Measurements from ENCODE around the gene HIGD2B.
"Not testable (repeated sequence)": the region's sequence is repeated elsewhere in the genome, so short reads cannot be mapped to it uniquely, and the experiment has no call there.

The HIGD2B gene

DNA sequence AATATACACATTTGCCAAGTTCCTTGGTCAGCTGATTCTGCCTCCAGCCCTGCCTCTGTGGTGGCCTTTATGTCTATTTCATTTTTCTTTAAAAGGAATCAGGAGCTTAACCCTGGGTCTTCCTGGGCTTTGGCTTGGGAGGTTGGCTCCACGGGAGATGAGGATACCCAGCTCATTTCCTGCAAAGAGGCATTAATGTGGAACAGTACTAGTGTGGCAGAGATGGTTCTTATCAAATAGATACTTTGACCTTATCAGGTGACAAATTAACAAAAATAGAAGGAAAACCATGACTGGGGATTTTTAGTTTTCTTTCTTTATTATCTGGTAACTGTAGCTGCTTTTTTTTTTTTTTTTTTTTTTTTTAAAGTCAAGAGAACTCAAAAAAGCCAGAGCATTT is 42.8 kb upstream of the HIGD2B start:
- POLR2A ChIA-PET, result no interaction called here
- DNase-seq (ENCODE audit: extremely low spot score), result no peak
- TF ChIP-seq, protein P1, sequence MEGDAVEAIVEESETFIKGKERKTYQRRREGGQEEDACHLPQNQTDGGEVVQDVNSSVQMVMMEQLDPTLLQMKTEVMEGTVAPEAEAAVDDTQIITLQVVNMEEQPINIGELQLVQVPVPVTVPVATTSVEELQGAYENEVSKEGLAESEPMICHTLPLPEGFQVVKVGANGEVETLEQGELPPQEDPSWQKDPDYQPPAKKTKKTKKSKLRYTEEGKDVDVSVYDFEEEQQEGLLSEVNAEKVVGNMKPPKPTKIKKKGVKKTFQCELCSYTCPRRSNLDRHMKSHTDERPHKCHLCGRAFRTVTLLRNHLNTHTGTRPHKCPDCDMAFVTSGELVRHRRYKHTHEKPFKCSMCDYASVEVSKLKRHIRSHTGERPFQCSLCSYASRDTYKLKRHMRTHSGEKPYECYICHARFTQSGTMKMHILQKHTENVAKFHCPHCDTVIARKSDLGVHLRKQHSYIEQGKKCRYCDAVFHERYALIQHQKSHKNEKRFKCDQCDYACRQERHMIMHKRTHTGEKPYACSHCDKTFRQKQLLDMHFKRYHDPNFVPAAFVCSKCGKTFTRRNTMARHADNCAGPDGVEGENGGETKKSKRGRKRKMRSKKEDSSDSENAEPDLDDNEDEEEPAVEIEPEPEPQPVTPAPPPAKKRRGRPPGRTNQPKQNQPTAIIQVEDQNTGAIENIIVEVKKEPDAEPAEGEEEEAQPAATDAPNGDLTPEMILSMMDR (IDR thresholded peaks at IDR 0.05; ENCODE audit: control extremely low read depth, extremely low read depth, low read depth, missing control alignments), result no peak
- CTCF ChIA-PET, result interaction anchor here (1.0 to 4.0 kb wide), 4 partner anchors 10 to 23 kb away, joined by 3 to 19 read pairs (median 4); no protein-coding TSS in a partner anchor

GRCh38 chr15:72728249-72728648 is 42.3 kb upstream of the HIGD2B start:
- CTCF ChIA-PET, result interaction anchor here (0.8 to 4.0 kb wide), 4 partner anchors 9 to 23 kb away, joined by 3 to 19 read pairs (median 4); no protein-coding TSS in a partner anchor
- DNase-seq (ENCODE audit: extremely low spot score); POLR2A ChIA-PET: not testable (repeated sequence)

DNA sequence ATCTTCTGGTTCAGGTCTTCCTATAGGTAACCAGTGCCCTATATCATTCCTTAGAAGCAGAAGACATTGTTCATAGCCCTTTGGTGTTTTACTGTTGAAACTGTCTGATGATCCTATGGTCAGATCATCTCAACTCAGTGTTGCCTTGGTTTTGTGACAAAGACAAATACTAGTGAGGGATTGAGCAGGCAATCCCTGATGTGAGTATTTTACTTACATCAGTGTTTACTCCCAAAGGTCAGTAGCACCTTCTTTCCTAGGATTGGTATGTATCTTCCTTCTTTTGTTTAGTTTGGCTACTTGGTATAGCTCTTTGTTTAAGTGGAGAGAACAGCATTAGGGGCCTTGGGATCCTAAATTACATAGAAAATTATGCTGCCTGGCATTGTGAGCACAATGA is 41.2 kb upstream of the HIGD2B start:
- TF ChIP-seq, protein P1 (IDR thresholded peaks at IDR 0.05; ENCODE audit: control extremely low read depth, extremely low read depth, low read depth, missing control alignments), result no peak
- DNase-seq (ENCODE audit: extremely low spot score), result no peak
- CTCF ChIA-PET, result interaction anchor here (0.9 to 1.8 kb wide), 3 partner anchors 8 to 127 kb away, joined by 3 to 4 read pairs (median 3); no protein-coding TSS in a partner anchor

GRCh38 chr15:72725851-72726250 is 39.9 kb upstream of the HIGD2B start:
- CTCF ChIA-PET, result interaction anchor here (1.1 to 1.8 kb wide), 2 partner anchors 10 to 126 kb away, joined by 3 read pairs; no protein-coding TSS in a partner anchor
- POLR2A ChIA-PET; DNase-seq (ENCODE audit: extremely low spot score): not testable (repeated sequence)

More for the DNA sequence above, 41.2 kb upstream of the HIGD2B start:
- POLR2A ChIA-PET, result no interaction called here

- TF ChIP-seq, protein P1 (IDR thresholded peaks at IDR 0.05; ENCODE audit: control extremely low read depth, extremely low read depth, low read depth, missing control alignments), result no peak
- ChIA-PET POLR2A (no interaction called here), CTCF (interaction anchor here (0.7 to 1.4 kb wide), 3 partner anchors 9 to 353 kb away, joined by 3 to 5 read pairs (median 5); no protein-coding TSS in a partner anchor)
- DNase-seq (ENCODE audit: extremely low spot score), result no peak
Measured at GRCh38 chr15:72725446-72725845, 39.5 kb upstream of the HIGD2B start.

- ChIA-PET POLR2A (no interaction called here), CTCF (interaction anchor here (0.6 to 6.0 kb wide), 9 partner anchors 12 to 517 kb away, joined by 3 to 44 read pairs (median 3); no protein-coding TSS in a partner anchor)
- no peak for DNase-seq (ENCODE audit: extremely low spot score)
- TF ChIP-seq, protein P1 (IDR thresholded peaks at IDR 0.05; ENCODE audit: control extremely low read depth, extremely low read depth, low read depth, missing control alignments), result no peak
Measured at GRCh38 chr15:72724028-72724427, 38.0 kb upstream of the HIGD2B start.

DNA sequence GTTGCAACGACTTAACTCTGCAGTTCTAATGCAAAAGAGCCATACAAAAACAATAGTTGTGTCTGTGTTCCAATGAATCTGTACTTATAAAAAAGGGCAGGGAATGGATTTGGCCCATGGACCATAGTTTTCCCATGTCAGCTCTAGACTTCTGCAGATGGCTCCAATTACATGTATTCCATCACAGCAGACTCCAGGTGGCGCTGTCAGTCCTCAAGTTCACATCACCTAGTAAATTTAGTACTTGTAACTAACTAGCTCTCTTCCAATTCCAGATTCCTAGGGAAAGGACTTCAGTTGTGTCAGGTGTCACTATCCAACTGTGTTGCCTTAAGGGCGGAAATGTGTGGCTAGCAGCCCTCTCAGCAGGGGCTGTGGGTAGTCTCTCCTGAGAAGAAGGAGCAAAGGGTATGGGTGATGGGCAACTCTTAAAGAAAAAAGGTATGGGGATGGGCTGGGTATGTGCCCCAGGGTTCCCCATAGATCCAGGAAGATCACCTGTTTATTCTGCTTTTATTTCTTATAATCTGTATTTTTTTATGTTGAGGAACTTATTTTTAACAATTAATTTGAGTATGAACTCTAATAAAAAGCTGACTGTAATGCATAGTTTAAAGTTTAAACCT is 36.2 kb upstream of the HIGD2B start:
- DNase-seq (ENCODE audit: extremely low spot score), result peak; percentile 49
- ChIA-PET CTCF (interaction anchor here (0.7 to 6.0 kb wide), 47 partner anchors 9 to 552 kb away, joined by 3 to 74 read pairs (median 5); no protein-coding TSS in a partner anchor), POLR2A (no interaction called here)
- TF ChIP-seq, protein P1 (IDR thresholded peaks at IDR 0.05; ENCODE audit: control extremely low read depth, extremely low read depth, low read depth, missing control alignments), result peak; percentile 80

GRCh38 chr15:72708551-72709303 is 22.7 kb upstream of the HIGD2B start:
- CTCF ChIA-PET, result interaction anchor here (5.2 kb wide), 1 partner anchor 13 kb away, joined by 44 read pairs; no protein-coding TSS in a partner anchor
- POLR2A ChIA-PET; DNase-seq (ENCODE audit: extremely low spot score): not testable (repeated sequence)

All from GM10248 (cell line).